ENCODE results near the gene AADACL4.

AADACL4 gene

DNA sequence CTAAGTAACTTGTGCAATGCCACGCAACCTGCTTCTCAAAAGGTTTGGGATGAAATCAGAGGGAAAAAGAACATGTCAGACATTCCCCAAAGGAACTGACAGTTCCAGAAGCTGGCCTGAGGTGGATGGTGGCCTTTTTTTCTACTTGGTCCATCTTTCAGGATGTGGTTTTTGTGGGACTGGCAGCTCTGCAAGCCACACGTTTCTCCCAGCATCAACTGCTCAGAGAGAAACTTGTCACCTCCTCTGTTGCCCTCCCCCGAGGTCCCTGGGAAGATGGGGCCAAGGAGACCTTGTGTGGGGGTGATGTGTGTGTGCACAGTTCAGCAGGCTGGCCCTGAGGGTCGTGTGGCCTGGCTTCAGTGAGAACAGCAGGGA, 23.4 kb upstream of the AADACL4 start:
- H3K79me1 ChIP-seq (ENCODE audit: low read length) = no peaks in the 10 kb centered on the region
- H3K27me3 ChIP-seq (ENCODE audit: insufficient read depth, low read length, poor library complexity) = no peaks in the 10 kb centered on the region
- DNase-seq = no peak
- no peak overlapping the region for H3K4ac ChIP-seq (ENCODE audit: low read depth, low read length)
- no peaks in the 10 kb centered on the region for H3K79me2 ChIP-seq (ENCODE audit: control insufficient read depth, insufficient read depth, low read length)
- H4K8ac ChIP-seq (ENCODE audit: low read depth, low read length) = no peak overlapping the region
- H3K18ac ChIP-seq (ENCODE audit: low read length) = no peak overlapping the region
- H2BK15ac ChIP-seq (replicated peaks; ENCODE audit: low read depth) = no peak overlapping the region
- H3K36me3 ChIP-seq (ENCODE audit: control insufficient read depth, insufficient read depth, low read length) = no peaks in the 10 kb centered on the region
- no peak overlapping the region for H3K23ac ChIP-seq (ENCODE audit: low read length)
- no peak overlapping the region for H4K5ac ChIP-seq (ENCODE audit: low read length)
- no peak overlapping the region for H3K9ac ChIP-seq (ENCODE audit: low read length)
- peaks cover 5% of the 10 kb centered on the region for H3K4me1 ChIP-seq (ENCODE audit: control insufficient read depth, low read depth, low read length)
- H2BK5ac ChIP-seq (ENCODE audit: low read length) = no peak overlapping the region
- H3K27ac ChIP-seq (ENCODE audit: low read depth, low read length) = no peak overlapping the region
- H3K4me3 ChIP-seq (ENCODE audit: low read length) = no peak overlapping the region
- H3K4me2 ChIP-seq (ENCODE audit: low read length) = no peak overlapping the region
- no peak overlapping the region for H2AK5ac ChIP-seq (ENCODE audit: low read length)
- H2BK120ac ChIP-seq (ENCODE audit: low read depth, low read length) = no peak overlapping the region
- H3K56ac ChIP-seq (ENCODE audit: low read length) = no peak overlapping the region
- no CpG with 5 or more reads among the region's 4 CpGs for WGBS (ENCODE audit: extremely low coverage, insufficient coverage, low lambda C conversion rate)

- no peak overlapping the region for H3K4ac ChIP-seq (ENCODE audit: low read depth, low read length)
- no peak overlapping the region for H2AK5ac ChIP-seq (ENCODE audit: low read length)
- no peak overlapping the region for H2BK15ac ChIP-seq (replicated peaks; ENCODE audit: low read depth)
- H3K18ac ChIP-seq (ENCODE audit: low read length) = no peak overlapping the region
- WGBS (ENCODE audit: extremely low coverage, insufficient coverage, low lambda C conversion rate) = no CpG with 5 or more reads among the region's 8 CpGs
- no peak overlapping the region for H3K4me2 ChIP-seq (ENCODE audit: low read length)
- H3K56ac ChIP-seq (ENCODE audit: low read length) = no peak overlapping the region
- H3K9ac ChIP-seq (ENCODE audit: low read length) = no peak overlapping the region
- H3K27ac ChIP-seq (ENCODE audit: low read depth, low read length) = no peak overlapping the region
- no peaks in the 10 kb centered on the region for H3K36me3 ChIP-seq (ENCODE audit: control insufficient read depth, insufficient read depth, low read length)
- no peaks in the 10 kb centered on the region for H3K79me2 ChIP-seq (ENCODE audit: control insufficient read depth, insufficient read depth, low read length)
- no peak overlapping the region for H2BK5ac ChIP-seq (ENCODE audit: low read length)
- H4K8ac ChIP-seq (ENCODE audit: low read depth, low read length) = no peak overlapping the region
- no peak overlapping the region for H3K23ac ChIP-seq (ENCODE audit: low read length)
- no peak overlapping the region for H3K4me3 ChIP-seq (ENCODE audit: low read length)
- H3K79me1 ChIP-seq (ENCODE audit: low read length) = no peaks in the 10 kb centered on the region
- no peaks in the 10 kb centered on the region for H3K27me3 ChIP-seq (ENCODE audit: insufficient read depth, low read length, poor library complexity)
- no peak for DNase-seq
- peaks cover 3% of the 10 kb centered on the region for H3K4me1 ChIP-seq (ENCODE audit: control insufficient read depth, low read depth, low read length)
- no peak overlapping the region for H2BK120ac ChIP-seq (ENCODE audit: low read depth, low read length)
- no peak overlapping the region for H4K5ac ChIP-seq (ENCODE audit: low read length)
Observed at GRCh38 chr1:12620931-12621330, 23.0 kb upstream of the AADACL4 start.

- Histone ChIP-seq H3K27me3 (ENCODE audit: insufficient read depth, low read length, poor library complexity) (no peaks in the 10 kb centered on the region), H3K36me3 (ENCODE audit: control insufficient read depth, insufficient read depth, low read length) (no peaks in the 10 kb centered on the region), H3K18ac (ENCODE audit: low read length) (no peak overlapping the region), H4K5ac (ENCODE audit: low read length) (no peak overlapping the region), H2BK15ac (replicated peaks; ENCODE audit: low read depth) (no peak overlapping the region), H3K56ac (ENCODE audit: low read length) (no peak overlapping the region), H3K79me1 (ENCODE audit: low read length) (no peaks in the 10 kb centered on the region), H4K8ac (ENCODE audit: low read depth, low read length) (no peak overlapping the region), H2BK5ac (ENCODE audit: low read length) (no peak overlapping the region), H3K4me3 (ENCODE audit: low read length) (no peak overlapping the region), H3K27ac (ENCODE audit: low read depth, low read length) (no peak overlapping the region), H2BK120ac (ENCODE audit: low read depth, low read length) (no peak overlapping the region), H3K4me2 (ENCODE audit: low read length) (no peak overlapping the region), H3K79me2 (ENCODE audit: control insufficient read depth, insufficient read depth, low read length) (no peaks in the 10 kb centered on the region), H3K4me1 (ENCODE audit: control insufficient read depth, low read depth, low read length) (peaks cover 3% of the 10 kb centered on the region), H3K23ac (ENCODE audit: low read length) (no peak overlapping the region), H3K9ac (ENCODE audit: low read length) (no peak overlapping the region), H2AK5ac (ENCODE audit: low read length) (no peak overlapping the region), H3K4ac (ENCODE audit: low read depth, low read length) (no peak overlapping the region)
- DNase-seq = no peak
- WGBS (ENCODE audit: extremely low coverage, insufficient coverage, low lambda C conversion rate) = no CpG with 5 or more reads among the region's 15 CpGs
Observed at GRCh38 chr1:12621346-12622335, 22.2 kb upstream of the AADACL4 start.

DNA sequence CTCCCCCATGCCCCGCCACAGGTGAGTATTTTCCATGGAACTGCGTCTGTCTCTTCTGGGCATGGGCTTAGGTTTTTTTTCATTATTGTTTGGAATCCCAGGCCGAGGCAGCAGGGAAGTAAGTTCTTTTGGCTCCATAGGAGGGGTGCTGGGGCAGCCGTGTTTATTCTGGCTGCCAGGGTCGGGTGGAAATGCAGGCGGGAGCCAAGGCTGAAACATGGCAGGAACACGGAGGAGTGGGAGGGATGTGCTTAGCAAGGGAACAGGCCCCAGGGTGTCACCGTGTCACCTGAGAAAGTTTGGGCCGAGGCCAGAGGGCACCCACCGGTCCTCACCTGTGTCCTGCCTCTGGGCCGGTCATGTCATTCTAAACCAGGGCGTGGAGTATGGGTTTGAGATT, 21.4 kb upstream of the AADACL4 start:
- Histone ChIP-seq H4K8ac (ENCODE audit: low read depth, low read length) (no peak overlapping the region), H3K27me3 (ENCODE audit: insufficient read depth, low read length, poor library complexity) (no peaks in the 10 kb centered on the region), H3K4me3 (ENCODE audit: low read length) (no peak overlapping the region), H3K56ac (ENCODE audit: low read length) (no peak overlapping the region), H3K9ac (ENCODE audit: low read length) (no peak overlapping the region), H3K79me1 (ENCODE audit: low read length) (no peaks in the 10 kb centered on the region), H3K18ac (ENCODE audit: low read length) (no peak overlapping the region), H3K79me2 (ENCODE audit: control insufficient read depth, insufficient read depth, low read length) (no peaks in the 10 kb centered on the region), H2AK5ac (ENCODE audit: low read length) (no peak overlapping the region), H2BK120ac (ENCODE audit: low read depth, low read length) (no peak overlapping the region), H3K36me3 (ENCODE audit: control insufficient read depth, insufficient read depth, low read length) (no peaks in the 10 kb centered on the region), H2BK15ac (replicated peaks; ENCODE audit: low read depth) (no peak overlapping the region), H3K4me2 (ENCODE audit: low read length) (no peak overlapping the region), H3K4me1 (ENCODE audit: control insufficient read depth, low read depth, low read length) (peaks cover 3% of the 10 kb centered on the region), H2BK5ac (ENCODE audit: low read length) (no peak overlapping the region), H4K5ac (ENCODE audit: low read length) (no peak overlapping the region), H3K4ac (ENCODE audit: low read depth, low read length) (no peak overlapping the region), H3K23ac (ENCODE audit: low read length) (no peak overlapping the region), H3K27ac (ENCODE audit: low read depth, low read length) (no peak overlapping the region)
- DNase-seq = no peak
- WGBS (ENCODE audit: extremely low coverage, insufficient coverage, low lambda C conversion rate) = no CpG with 5 or more reads among the region's 12 CpGs

DNA sequence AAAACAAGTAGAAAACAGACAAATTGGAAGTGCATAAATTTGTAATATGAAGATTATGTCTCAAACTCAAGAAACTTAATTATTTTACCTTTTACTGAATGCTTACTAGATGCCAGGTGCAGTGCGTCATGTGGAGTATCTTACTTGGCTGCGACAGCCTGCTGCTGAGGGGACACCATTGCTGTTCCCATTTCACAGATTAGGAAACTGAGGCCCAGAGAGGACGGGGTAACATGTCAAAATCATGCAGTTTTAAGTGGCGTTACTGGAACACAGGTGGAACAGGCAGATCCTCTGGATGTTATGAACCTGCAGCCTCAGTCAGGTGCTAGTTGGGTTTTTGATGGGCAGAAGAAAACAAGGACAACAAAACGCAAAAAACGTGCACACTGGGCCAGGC, 18.6 kb upstream of the AADACL4 start:
- H3K79me2 ChIP-seq (ENCODE audit: control insufficient read depth, insufficient read depth, low read length) = no peaks in the 10 kb centered on the region
- H3K56ac ChIP-seq (ENCODE audit: low read length) = no peak overlapping the region
- no peak overlapping the region for H2BK120ac ChIP-seq (ENCODE audit: low read depth, low read length)
- no peak overlapping the region for H4K8ac ChIP-seq (ENCODE audit: low read depth, low read length)
- H3K79me1 ChIP-seq (ENCODE audit: low read length) = no peaks in the 10 kb centered on the region
- no peak overlapping the region for H3K4ac ChIP-seq (ENCODE audit: low read depth, low read length)
- no peak overlapping the region for H3K27ac ChIP-seq (ENCODE audit: low read depth, low read length)
- no peak overlapping the region for H2BK5ac ChIP-seq (ENCODE audit: low read length)
- no peaks in the 10 kb centered on the region for H3K4me1 ChIP-seq (ENCODE audit: control insufficient read depth, low read depth, low read length)
- H3K18ac ChIP-seq (ENCODE audit: low read length) = no peak overlapping the region
- H3K4me3 ChIP-seq (ENCODE audit: low read length) = no peak overlapping the region
- H3K9ac ChIP-seq (ENCODE audit: low read length) = no peak overlapping the region
- H3K23ac ChIP-seq (ENCODE audit: low read length) = no peak overlapping the region
- WGBS (ENCODE audit: extremely low coverage, insufficient coverage, low lambda C conversion rate) = no CpG with 5 or more reads among the region's 6 CpGs
- DNase-seq = no peak
- no peak overlapping the region for H3K4me2 ChIP-seq (ENCODE audit: low read length)
- no peaks in the 10 kb centered on the region for H3K36me3 ChIP-seq (ENCODE audit: control insufficient read depth, insufficient read depth, low read length)
- no peak overlapping the region for H2AK5ac ChIP-seq (ENCODE audit: low read length)
- no peak overlapping the region for H2BK15ac ChIP-seq (replicated peaks; ENCODE audit: low read depth)
- H4K5ac ChIP-seq (ENCODE audit: low read length) = no peak overlapping the region
- H3K27me3 ChIP-seq (ENCODE audit: insufficient read depth, low read length, poor library complexity) = no peaks in the 10 kb centered on the region

DNA sequence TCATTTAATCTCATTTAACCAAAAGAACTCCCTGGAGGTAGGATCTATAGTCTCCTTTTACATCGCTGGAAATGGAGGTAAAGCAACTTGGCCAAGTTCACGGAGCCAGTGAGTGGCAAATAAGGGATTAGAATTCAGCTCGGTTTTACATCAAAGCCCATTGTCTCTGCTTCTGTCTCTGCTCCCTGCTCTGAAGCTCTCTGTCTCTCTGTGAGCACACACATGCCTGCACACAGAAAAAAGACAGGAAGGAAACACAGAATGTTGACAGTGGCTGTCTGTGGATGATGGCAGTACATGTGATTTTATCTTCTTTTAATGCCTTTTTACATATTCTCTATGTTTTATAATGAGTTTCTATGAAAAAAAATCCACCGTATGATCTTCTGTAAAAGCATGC, 17.0 kb upstream of the AADACL4 start:
- H3K56ac ChIP-seq (ENCODE audit: low read length) = no peak overlapping the region
- no peak overlapping the region for H4K5ac ChIP-seq (ENCODE audit: low read length)
- H3K23ac ChIP-seq (ENCODE audit: low read length) = no peak overlapping the region
- no peak for DNase-seq
- H3K18ac ChIP-seq (ENCODE audit: low read length) = no peak overlapping the region
- no peak overlapping the region for H2BK15ac ChIP-seq (replicated peaks; ENCODE audit: low read depth)
- H3K79me2 ChIP-seq (ENCODE audit: control insufficient read depth, insufficient read depth, low read length) = no peaks in the 10 kb centered on the region
- no peak overlapping the region for H3K4me2 ChIP-seq (ENCODE audit: low read length)
- WGBS (ENCODE audit: extremely low coverage, insufficient coverage, low lambda C conversion rate) = no CpG with 5 or more reads among the region's 4 CpGs
- no peak overlapping the region for H3K27ac ChIP-seq (ENCODE audit: low read depth, low read length)
- no peak overlapping the region for H2BK120ac ChIP-seq (ENCODE audit: low read depth, low read length)
- H2BK5ac ChIP-seq (ENCODE audit: low read length) = no peak overlapping the region
- no peak overlapping the region for H3K9ac ChIP-seq (ENCODE audit: low read length)
- no peaks in the 10 kb centered on the region for H3K4me1 ChIP-seq (ENCODE audit: control insufficient read depth, low read depth, low read length)
- H3K4me3 ChIP-seq (ENCODE audit: low read length) = no peak overlapping the region
- H3K27me3 ChIP-seq (ENCODE audit: insufficient read depth, low read length, poor library complexity) = no peaks in the 10 kb centered on the region
- no peaks in the 10 kb centered on the region for H3K36me3 ChIP-seq (ENCODE audit: control insufficient read depth, insufficient read depth, low read length)
- H4K8ac ChIP-seq (ENCODE audit: low read depth, low read length) = no peak overlapping the region
- H3K79me1 ChIP-seq (ENCODE audit: low read length) = no peaks in the 10 kb centered on the region
- H2AK5ac ChIP-seq (ENCODE audit: low read length) = no peak overlapping the region
- no peak overlapping the region for H3K4ac ChIP-seq (ENCODE audit: low read depth, low read length)
